Transverse colon (tissue), 4 donors: ENCODE measurements around the gene HDAC9. TPM values are rescaled to one million over a fixed set of nuclear protein-coding genes. Genes with fewer than 3 reads are reported as not detected.
"Not testable (repeated sequence)": the region's sequence is repeated elsewhere in the genome, so short reads cannot be mapped to it uniquely, and the experiment has no call there.

ENCODE experiments used
- DNase-seq: peaks from one replicate; pipeline ENCODE4 v3.0.0-alpha.2; 2019
- H3K27ac ChIP-seq, 4 donors: fragments of 200-600 bp; sonication (generic); 2 replicates each; pipeline ENCODE4 v1.5.1; 2016 to 2018; ENCODE audit warnings: inconsistent platforms in 4 of 4
- H3K27me3 ChIP-seq: fragments of 200-600 bp; sonication (generic); 2 replicates; pipeline ENCODE4 v1.5.1; 2017; ENCODE audit warnings: inconsistent platforms
- H3K36me3 ChIP-seq, 4 donors: fragments of 200-600 bp; sonication (generic); 2 replicates each; pipeline ENCODE4 v1.5.1; 2017 to 2019; ENCODE audit warnings: inconsistent platforms in 4 of 4
- H3K4me1 ChIP-seq, 4 donors: fragments of 200-600 bp; sonication (generic); 2 replicates each; pipeline ENCODE4 v1.5.1; 2017 to 2020; ENCODE audit warnings: inconsistent platforms in 4 of 4
- H3K4me3 ChIP-seq, 4 donors: fragments of 200-600 bp; sonication (generic); 1 replicate in 1 of 4; 2 replicates in 3 of 4; pipeline versions ENCODE4 v1.5.1 to v1.6.1; 2017 to 2019; ENCODE audit warnings: inconsistent platforms in 4 of 4
- H3K9me3 ChIP-seq, 2 donors: fragments of 200-600 bp; sonication (generic); 2 replicates each; pipeline ENCODE4 v1.5.1; 2017 to 2019; ENCODE audit warnings: inconsistent platforms in 2 of 2
- CTCF ChIP-seq, 5 experiments: fragments of 200-600 bp in 3 of 5; fragments of 450-650 bp in 2 of 5; sonication (generic) in 3 of 5; IDR thresholded peaks; 1 replicate in 2 of 5; 2 replicates in 3 of 5; pipeline ENCODE4 v1.5.1; 2016 to 2017; ENCODE audit warnings: antibody characterized with exemption in 5 of 5, inconsistent platforms in 3 of 5, mild to moderate bottlenecking in 2 of 5, moderate library complexity in 1 of 5
- EP300 ChIP-seq: sonication (generic); formaldehyde crosslinking; IDR thresholded peaks from one replicate; pipeline ENCODE4 v1.6.1; 2017; ENCODE audit warnings: antibody characterized with exemption, low read depth
- POLR2A ChIP-seq: fragments of 450-650 bp; IDR thresholded peaks from one replicate; pipeline ENCODE4 v1.6.1; 2016; ENCODE audit warnings: antibody characterized with exemption, mild to moderate bottlenecking, moderate library complexity
- POLR2AphosphoS5 ChIP-seq, 3 donors: sonication (generic); formaldehyde crosslinking; IDR thresholded peaks; one replicate each; pipeline ENCODE4 v1.6.1; 2016; ENCODE audit warnings: antibody characterized with exemption in 3 of 3
- WGBS, 2 donors: methylation state at CpG; one replicate each; pipeline ENCODE4 v1.1.5; 2018; ENCODE audit warnings: low coverage in 1 of 2; 5-methylcytosine and 5-hydroxymethylcytosine counted together
- in situ Hi-C, 4 donors: fragments of 200-750 bp; cut with MboI; loops; one replicate each; pipeline versions ENCODE4 v1.15.0 to v1.15.1; 2017; ENCODE audit warnings: low sequenced_read_pairs in 3 of 4, low pct_ligation_motif_present in 1 of 4, low pct_unique_long_range_greater_than_20kb in 1 of 4
- intact Hi-C: fragments of 100-400 bp; cut with DNase I; formaldehyde crosslinking; loops from one replicate; pipeline ENCODE4 v1.15.1; 2023; ENCODE audit warnings: low total_unique reads
- total RNA-seq, 4 donors: library from RNA; depleted of rRNA; stranded (reverse); fragments of >200 nt; gene quantifications; one replicate each; pipeline ENCODE4 v1.1.0, GENCODE V29; 2016

The HDAC9 gene
- total RNA-seq, 4 donors from 2014 or later, result 6.0 to 47.5 (median 33.7) TPM

- WGBS, 2 donors, result 10 to 50% methylated on average over 1 to 2 of the region's 2 CpGs
- Histone ChIP-seq H3K27ac (no peak overlapping the region), H3K4me3 (no peak overlapping the region), H3K4me1 (no peaks in the 10 kb centered on the region), H3K9me3 (no peaks in the 10 kb centered on the region), H3K27me3 (no peaks in the 10 kb centered on the region), H3K36me3 (no peaks in the 10 kb centered on the region)
- intact Hi-C loops, result no loop called here
- DNase-seq, result no peak
- in situ Hi-C loops, result no loop called here
- TF ChIP-seq EP300 (no peak), POLR2A (no peak), POLR2AphosphoS5 (IDR thresholded peaks at IDR 0.05) (no peak), CTCF (IDR thresholded peaks at IDR 0.05) (no peak)
Observed at GRCh38 chr7:18978108-18978495, 482.6 kb downstream of the HDAC9 start.

- H3K4me1 ChIP-seq, H3K36me3 ChIP-seq, in situ Hi-C loops, H3K27me3 ChIP-seq, H3K4me3 ChIP-seq, H3K9me3 ChIP-seq, H3K27ac ChIP-seq, intact Hi-C loops, DNase-seq: not testable (repeated sequence)
- WGBS, 2 donors, result 88 to 94% methylated on average over 6 to 20 of the region's 20 CpGs
Observed at GRCh38 chr7:18990700-18991099, 495.2 kb downstream of the HDAC9 start.

- H3K4me1 ChIP-seq, result no peaks in the 10 kb centered on the region
- H3K36me3 ChIP-seq, result no peaks in the 10 kb centered on the region
- intact Hi-C loops (no loop called here), in situ Hi-C loops (no loop called here)
- TF ChIP-seq POLR2A (no peak), POLR2AphosphoS5 (IDR thresholded peaks at IDR 0.05) (no peak), CTCF (IDR thresholded peaks at IDR 0.05) (no peak), EP300 (no peak)
- H3K4me3 ChIP-seq, result no peak overlapping the region
- WGBS, 2 donors, result 56 to 66% methylated on average over 3 of the region's 3 CpGs
- H3K27ac ChIP-seq, result no peak overlapping the region
- no peaks in the 10 kb centered on the region for H3K27me3 ChIP-seq
- H3K9me3 ChIP-seq, result no peaks in the 10 kb centered on the region
- no peak for DNase-seq
Observed at GRCh38 chr7:18993933-18994668, 498.6 kb downstream of the HDAC9 start.

GRCh38 chr7:18995270-18995671 lies 499.7 kb downstream of the HDAC9 start:
- H3K4me3 ChIP-seq, result no peak overlapping the region
- no peaks in the 10 kb centered on the region for H3K36me3 ChIP-seq
- no peaks in the 10 kb centered on the region for H3K4me1 ChIP-seq
- 67 to 75% methylated on average over 3 of the region's 3 CpGs for WGBS, 2 donors
- intact Hi-C loops, result no loop called here
- no peak for DNase-seq
- no peak overlapping the region for H3K27ac ChIP-seq
- in situ Hi-C loops, result no loop called here
- H3K27me3 ChIP-seq, result no peaks in the 10 kb centered on the region
- no peak for TF ChIP-seq POLR2A
- H3K9me3 ChIP-seq, result no peaks in the 10 kb centered on the region

- Histone ChIP-seq H3K4me1 (no peaks in the 10 kb centered on the region), H3K27me3 (no peaks in the 10 kb centered on the region), H3K36me3 (no peaks in the 10 kb centered on the region), H3K9me3 (no peaks in the 10 kb centered on the region), H3K27ac (no peak overlapping the region), H3K4me3 (no peak overlapping the region)
- TF ChIP-seq CTCF (IDR thresholded peaks at IDR 0.05) (no peak), POLR2A (no peak), POLR2AphosphoS5 (IDR thresholded peaks at IDR 0.05) (no peak), EP300 (no peak)
- 42 to 64% methylated on average over 2 to 5 of the region's 5 CpGs for WGBS, 2 donors
- in situ Hi-C loops (no loop called here), intact Hi-C loops (no loop called here)
- DNase-seq, result no peak
Observed at GRCh38 chr7:18995811-18996426, 500.4 kb downstream of the HDAC9 start.
